ENCODE measurements around the gene GRM2.
"Not testable (repeated sequence)": the region's sequence is repeated elsewhere in the genome, so short reads cannot be mapped to it uniquely, and the experiment has no call there.

The GRM2 gene

GRCh38 chr3:51729042-51729633 lies 22.3 kb downstream of the GRM2 start:
- DNase-seq (ENCODE audit: low spot score) = no peak
- no peak for TF ChIP-seq CTCF (IDR thresholded peaks at IDR 0.05; ENCODE audit: extremely low read depth, missing control alignments)

GRCh38 chr3:51733859-51734571 lies 27.1 kb downstream of the GRM2 start:
- no peak for TF ChIP-seq CTCF (IDR thresholded peaks at IDR 0.05; ENCODE audit: extremely low read depth, missing control alignments)
- DNase-seq (ENCODE audit: low spot score) = no peak

GRCh38 chr3:51734572-51734907 lies 27.7 kb downstream of the GRM2 start:
- no peak for TF ChIP-seq CTCF (IDR thresholded peaks at IDR 0.05; ENCODE audit: extremely low read depth, missing control alignments)
- DNase-seq (ENCODE audit: low spot score) = no peak

GRCh38 chr3:51735039-51735438 lies 28.2 kb downstream of the GRM2 start:
- TF ChIP-seq CTCF (IDR thresholded peaks at IDR 0.05; ENCODE audit: extremely low read depth, missing control alignments) = no peak
- DNase-seq (ENCODE audit: low spot score) = no peak

- DNase-seq (ENCODE audit: low spot score) = no peak
- no peak for TF ChIP-seq CTCF (IDR thresholded peaks at IDR 0.05; ENCODE audit: extremely low read depth, missing control alignments)
These were observed 29.1 kb downstream of the GRM2 start for GRCh38 chr3:51735950-51736349.

GRCh38 chr3:51739110-51739509 lies 32.2 kb downstream of the GRM2 start:
- no peak for TF ChIP-seq CTCF (IDR thresholded peaks at IDR 0.05; ENCODE audit: extremely low read depth, missing control alignments)

GRCh38 chr3:51742320-51742719 lies 35.5 kb downstream of the GRM2 start:
- DNase-seq (ENCODE audit: low spot score) = not testable (repeated sequence)

More at GRCh38 chr3:51739110-51739509, 32.2 kb downstream of the GRM2 start:
- no peak for DNase-seq (ENCODE audit: low spot score)

- DNase-seq (ENCODE audit: low spot score) = not testable (repeated sequence)
These were observed 36.1 kb downstream of the GRM2 start for GRCh38 chr3:51742978-51743377.
